Trophoblast cell (in vitro differentiated cells and primary cell): ENCODE results near the gene VAMP1.
"Not testable (repeated sequence)": the region's sequence is repeated elsewhere in the genome, so short reads cannot be mapped to it uniquely, and the experiment has no call there.

Source experiments
- DNase-seq, 2 donors: peaks; one replicate each; pipeline ENCODE4 v3.0.0-alpha.2; 2016
- H2AFZ ChIP-seq: 2 replicates; pipeline ENCODE4 v1.6.1; 2013; ENCODE audit warnings: low read length, moderate library complexity, mild to moderate bottlenecking; ENCODE audit not compliant: insufficient read depth, poor library complexity
- H2AK5ac ChIP-seq: 2 replicates; pipeline ENCODE4 v1.6.1; 2013; ENCODE audit warnings: mild to moderate bottlenecking, low read length
- H2BK120ac ChIP-seq: 2 replicates; pipeline ENCODE4 v1.6.1; 2013; ENCODE audit warnings: low read length, mild to moderate bottlenecking, moderate library complexity; ENCODE audit not compliant: insufficient read depth, poor library complexity
- H2BK12ac ChIP-seq: 2 replicates; pipeline ENCODE4 v1.6.1; 2013; ENCODE audit warnings: mild to moderate bottlenecking, low read length, moderate library complexity
- H2BK5ac ChIP-seq: 2 replicates; pipeline ENCODE4 v1.6.1; 2013; ENCODE audit warnings: low read length, low read depth, moderate library complexity, mild to moderate bottlenecking; ENCODE audit not compliant: poor library complexity
- H3K14ac ChIP-seq: 2 replicates; pipeline ENCODE4 v1.6.1; 2013; ENCODE audit warnings: mild to moderate bottlenecking, low read length
- H3K18ac ChIP-seq: 2 replicates; pipeline ENCODE4 v1.6.1; 2013; ENCODE audit warnings: mild to moderate bottlenecking, low read length
- H3K23ac ChIP-seq: 2 replicates; pipeline ENCODE4 v1.6.1; 2013; ENCODE audit warnings: low read length
- H3K27ac ChIP-seq: 2 replicates; pipeline ENCODE4 v1.5.1; 2013; ENCODE audit warnings: low read depth, mild to moderate bottlenecking, inconsistent platforms, low read length, moderate library complexity
- H3K27me3 ChIP-seq: 2 replicates; pipeline ENCODE4 v1.6.1; 2013; ENCODE audit warnings: inconsistent platforms, mild to moderate bottlenecking, low read length, moderate library complexity; ENCODE audit not compliant: insufficient read depth
- H3K36me3 ChIP-seq, 2 experiments: 1 replicate in 1 of 2; 2 replicates in 1 of 2; pipeline ENCODE4 v1.6.1; 2013; ENCODE audit warnings: low read length in 2 of 2, mild to moderate bottlenecking in 2 of 2, moderate library complexity in 1 of 2; ENCODE audit not compliant: insufficient read depth in 2 of 2, control insufficient read depth in 1 of 2
- H3K4ac ChIP-seq: 2 replicates; pipeline ENCODE4 v1.6.1; 2013; ENCODE audit warnings: low read depth, mild to moderate bottlenecking, low read length, moderate library complexity
- H3K4me1 ChIP-seq, 2 experiments: 1 replicate in 1 of 2; 2 replicates in 1 of 2; pipeline ENCODE4 v1.6.1; 2013; ENCODE audit warnings: low read length in 2 of 2, mild to moderate bottlenecking in 2 of 2, moderate library complexity in 1 of 2; ENCODE audit not compliant: insufficient read depth in 2 of 2, control insufficient read depth in 1 of 2
- H3K4me2 ChIP-seq: 2 replicates; pipeline ENCODE4 v1.6.1; 2013; ENCODE audit warnings: inconsistent platforms, mild to moderate bottlenecking, low read length, moderate library complexity
- H3K4me3 ChIP-seq: 2 replicates; pipeline ENCODE4 v1.5.1; 2013; ENCODE audit warnings: mild to moderate bottlenecking, low read depth, low read length, inconsistent platforms
- H3K79me1 ChIP-seq: one replicate; pipeline ENCODE4 v1.6.1; 2013; ENCODE audit warnings: low read length
- H3K79me2 ChIP-seq: 2 replicates; pipeline ENCODE4 v1.6.1; 2013; ENCODE audit warnings: low read length, mild to moderate bottlenecking; ENCODE audit not compliant: control insufficient read depth, insufficient read depth, poor library complexity
- H3K9ac ChIP-seq: 2 replicates; pipeline ENCODE4 v1.6.1; 2013; ENCODE audit warnings: mild to moderate bottlenecking, low read length
- H3K9me3 ChIP-seq: 2 replicates; pipeline ENCODE4 v1.6.1; 2013; ENCODE audit warnings: low read depth, mild to moderate bottlenecking, control low read depth, inconsistent platforms, low read length; ENCODE audit not compliant: insufficient read depth
- H4K12ac ChIP-seq: 2 replicates; pipeline ENCODE4 v1.6.1; 2013; ENCODE audit warnings: low read depth, mild to moderate bottlenecking, low read length, moderate library complexity
- H4K8ac ChIP-seq: 2 replicates; pipeline ENCODE4 v1.6.1; 2013; ENCODE audit warnings: low read depth, mild to moderate bottlenecking, low read length, moderate library complexity
- H4K91ac ChIP-seq: one replicate; pipeline ENCODE4 v1.6.1; 2013; ENCODE audit warnings: low read depth, mild to moderate bottlenecking, low read length, moderate library complexity
- WGBS: extraction: QIAGEN DNeasy Blood & Tissue Kit; methylation state at CpG from one replicate; pipeline ENCODE4 v1.1.7; 2013; ENCODE audit warnings: missing lambda C conversion rate; ENCODE audit not compliant: insufficient read length, insufficient coverage; ENCODE audit errors: extremely low coverage; 5-methylcytosine and 5-hydroxymethylcytosine counted together

VAMP1 gene

DNA sequence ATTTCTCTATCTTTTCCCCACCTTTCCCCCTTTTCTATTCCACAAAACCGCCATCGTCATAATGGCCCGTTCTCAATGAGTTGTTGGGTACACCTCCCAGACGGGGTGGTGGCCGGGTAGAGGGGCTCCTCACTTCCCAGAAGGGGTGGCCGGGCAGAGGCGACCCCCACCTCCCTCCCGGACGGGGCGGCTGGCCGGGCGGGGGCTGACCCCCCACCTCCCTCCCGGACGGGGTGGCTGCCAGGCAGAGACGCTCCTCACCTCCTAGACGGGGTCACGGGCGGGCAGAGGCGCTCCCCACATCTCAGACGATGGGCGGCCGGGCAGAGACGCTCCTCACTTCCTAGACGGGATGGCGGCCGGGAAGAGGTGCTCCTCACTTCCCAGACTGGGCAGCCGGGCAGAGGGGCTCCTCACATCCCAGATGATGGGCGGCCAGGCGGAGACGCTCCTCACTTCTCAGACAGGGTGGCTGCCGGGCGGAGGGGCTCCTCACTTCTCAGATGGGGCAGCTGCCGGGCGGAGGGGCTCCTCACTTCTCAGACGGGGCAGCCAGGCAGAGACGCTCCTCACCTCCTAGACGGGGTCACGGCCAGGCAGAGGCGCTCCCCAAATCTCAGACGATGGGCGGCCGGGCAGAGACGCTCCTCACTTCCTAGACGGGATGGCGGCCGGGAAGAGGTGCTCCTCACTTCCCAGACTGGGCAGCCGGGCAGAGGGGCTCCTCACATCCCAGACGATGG is 4.9 kb upstream of the VAMP1 start:
- H2BK5ac ChIP-seq, DNase-seq, H4K8ac ChIP-seq, H3K23ac ChIP-seq, H3K9ac ChIP-seq, H3K14ac ChIP-seq, H3K79me2 ChIP-seq, H3K4me3 ChIP-seq, H3K27me3 ChIP-seq, H3K18ac ChIP-seq, H3K4me2 ChIP-seq, H3K27ac ChIP-seq, H3K36me3 ChIP-seq, H3K4ac ChIP-seq, H2AFZ ChIP-seq, H3K9me3 ChIP-seq, H2AK5ac ChIP-seq, H4K12ac ChIP-seq: not testable (repeated sequence)
- Histone ChIP-seq H2BK120ac (peak overlapping the region; percentile 47), H2BK12ac (peak overlapping the region; percentile 63), H4K91ac (peak overlapping the region; percentile 76), H3K79me1 (peaks cover 16% of the 10 kb centered on the region), H3K4me1 (peaks cover 8 to 15% of the 10 kb centered on the region in 2 experiments)
- WGBS, result no CpG with 5 or more reads among the region's 48 CpGs

DNA sequence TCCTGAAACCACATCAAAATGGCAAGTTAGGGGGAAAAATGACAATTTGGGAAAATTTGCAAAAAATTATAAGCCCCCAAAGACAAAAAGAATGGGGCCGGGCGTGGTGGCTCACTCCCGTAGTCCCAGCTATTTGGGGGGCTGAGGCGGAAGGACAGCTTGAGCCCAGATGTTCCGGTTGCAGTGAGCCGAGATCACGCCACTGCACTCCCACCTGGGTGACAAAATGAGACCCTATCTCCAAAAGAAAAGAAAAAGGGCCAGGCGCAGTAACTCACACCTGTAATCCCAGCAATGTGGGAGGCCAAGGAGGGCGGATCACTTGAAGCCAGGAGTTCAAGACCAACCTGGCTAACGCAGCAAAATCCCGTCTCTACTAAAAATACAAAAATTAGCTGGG is 2.0 kb upstream of the VAMP1 start:
- no peak overlapping the region for H2BK12ac ChIP-seq
- H3K9me3 ChIP-seq, result peaks cover under 1% of the 10 kb centered on the region
- peaks cover 7% of the 10 kb centered on the region for H3K79me2 ChIP-seq
- no peaks in the 10 kb centered on the region for H3K27me3 ChIP-seq
- no peak overlapping the region for H3K14ac ChIP-seq
- H3K4me3 ChIP-seq, result no peak overlapping the region
- no peak overlapping the region for H2BK120ac ChIP-seq
- H3K4me2 ChIP-seq, result no peak overlapping the region
- H4K8ac ChIP-seq, result no peak overlapping the region
- H4K91ac ChIP-seq, result no peak overlapping the region
- no peak overlapping the region for H4K12ac ChIP-seq
- no peak overlapping the region for H2BK5ac ChIP-seq
- WGBS, result no CpG with 5 or more reads among the region's 11 CpGs
- H3K4me1 ChIP-seq, result peaks cover 8 to 9% of the 10 kb centered on the region in 2 experiments
- no peak overlapping the region for H3K9ac ChIP-seq
- H3K36me3 ChIP-seq, result no peaks in the 10 kb centered on the region
- H3K27ac ChIP-seq, result no peak overlapping the region
- no peak overlapping the region for H3K18ac ChIP-seq
- H2AFZ ChIP-seq, result no peak overlapping the region
- H3K23ac ChIP-seq, result no peak overlapping the region
- H3K79me1 ChIP-seq, result peaks cover 16% of the 10 kb centered on the region
- no peak for DNase-seq
- no peak overlapping the region for H3K4ac ChIP-seq
- H2AK5ac ChIP-seq, result no peak overlapping the region

DNA sequence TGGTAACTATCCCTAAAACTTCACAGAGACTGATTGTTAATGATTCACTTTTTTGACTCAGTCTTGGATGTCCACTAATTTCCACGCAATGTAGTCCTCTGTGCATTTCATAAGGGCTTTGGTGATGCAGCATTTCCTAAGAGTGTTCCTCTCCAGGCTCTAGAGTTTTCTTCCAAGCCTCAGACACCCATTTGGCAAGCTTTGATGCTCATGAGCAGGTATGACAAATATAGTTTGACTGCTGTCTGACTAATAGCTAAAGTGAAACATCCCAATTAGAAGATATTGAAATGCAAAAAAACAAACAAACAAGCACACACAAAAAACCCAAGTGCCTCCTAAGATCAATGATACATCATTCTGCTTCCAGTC is 1.5 kb upstream of the VAMP1 start:
- no CpG with 5 or more reads among the region's 1 CpG for WGBS

DNA sequence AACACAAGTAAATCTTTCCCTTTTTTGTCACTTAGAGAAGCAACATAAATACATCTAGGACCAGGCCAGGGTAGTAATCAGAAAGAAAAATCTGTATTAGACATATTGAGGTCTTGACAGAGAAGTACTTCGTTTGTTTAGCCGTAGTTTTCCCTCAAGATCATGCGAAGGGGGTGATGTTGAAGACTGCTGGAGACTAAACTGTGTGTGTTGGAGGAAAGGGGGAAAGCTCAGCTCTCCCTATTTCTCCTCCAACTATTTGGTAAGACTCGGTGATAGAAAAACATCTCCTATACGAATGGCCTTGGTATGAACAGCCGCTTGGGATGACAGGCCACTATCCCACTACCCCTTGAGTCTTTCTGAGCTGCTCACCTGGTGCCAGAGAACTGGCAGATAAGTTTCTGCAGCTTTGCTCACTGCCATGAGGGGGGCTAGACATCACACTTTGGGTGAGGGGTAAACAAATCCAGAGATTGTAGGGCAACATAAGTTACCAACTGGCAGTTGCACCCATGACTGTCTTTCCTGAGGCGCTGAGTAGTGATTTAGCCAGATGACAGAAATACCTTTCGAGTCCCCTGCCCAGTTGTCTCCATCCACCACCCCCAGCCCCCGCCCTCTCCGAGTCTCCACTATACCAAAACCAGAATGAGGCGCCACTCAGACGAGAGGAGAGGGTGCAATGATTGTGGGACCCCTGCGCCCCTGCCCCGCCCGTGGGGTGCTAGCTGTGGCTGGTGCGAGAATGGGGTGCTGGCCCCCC is 685 bp downstream of the VAMP1 start:
- H3K14ac ChIP-seq, result peak overlapping the region; percentile 77
- H2BK120ac ChIP-seq, result peak overlapping the region; percentile 21
- peak overlapping the region; percentile 81 for H3K9ac ChIP-seq
- H3K18ac ChIP-seq, result peak overlapping the region; percentile 65
- H3K36me3 ChIP-seq, result peaks cover 4 to 10% of the 10 kb centered on the region in 2 experiments
- peak overlapping the region; percentile 79 for H3K4me2 ChIP-seq
- no peak overlapping the region for H4K12ac ChIP-seq
- DNase-seq, result no peak
- WGBS, result no CpG with 5 or more reads among the region's 16 CpGs
- no peaks in the 10 kb centered on the region for H3K27me3 ChIP-seq
- peak overlapping the region; percentile 29 for H3K27ac ChIP-seq
- no peak overlapping the region for H2BK5ac ChIP-seq
- H2AK5ac ChIP-seq, result peak overlapping the region; percentile 2
- H3K4me3 ChIP-seq, result peak overlapping the region; percentile 76
- H4K91ac ChIP-seq, result peak overlapping the region; percentile 32
- no peaks in the 10 kb centered on the region for H3K9me3 ChIP-seq
- peaks cover 7% of the 10 kb centered on the region for H3K79me2 ChIP-seq
- peak overlapping the region; percentile 51 for H3K4ac ChIP-seq
- H4K8ac ChIP-seq, result no peak overlapping the region
- peak overlapping the region; percentile 76 for H2AFZ ChIP-seq
- no peak overlapping the region for H3K23ac ChIP-seq
- peak overlapping the region; percentile 36 for H2BK12ac ChIP-seq
- peaks cover 5 to 7% of the 10 kb centered on the region in 2 experiments for H3K4me1 ChIP-seq
- peaks cover 9% of the 10 kb centered on the region for H3K79me1 ChIP-seq

More for the DNA sequence above, 1.5 kb upstream of the VAMP1 start:
- no peak overlapping the region for H2BK120ac ChIP-seq
- H3K4me3 ChIP-seq, result no peak overlapping the region
- no peak overlapping the region for H4K8ac ChIP-seq
- peaks cover 13% of the 10 kb centered on the region for H3K79me1 ChIP-seq
- no peaks in the 10 kb centered on the region for H3K9me3 ChIP-seq
- no peak overlapping the region for H4K91ac ChIP-seq
- H3K18ac ChIP-seq, result no peak overlapping the region
- no peak overlapping the region for H2AK5ac ChIP-seq
- no peak overlapping the region for H3K14ac ChIP-seq
- H3K23ac ChIP-seq, result no peak overlapping the region
- H3K36me3 ChIP-seq, result no peaks in the 10 kb centered on the region
- H3K4me2 ChIP-seq, result no peak overlapping the region
- H3K27me3 ChIP-seq, result no peaks in the 10 kb centered on the region
- H3K9ac ChIP-seq, result no peak overlapping the region
- H3K27ac ChIP-seq, result no peak overlapping the region
- DNase-seq, result no peak
- H2AFZ ChIP-seq, result no peak overlapping the region
- peaks cover 7% of the 10 kb centered on the region for H3K79me2 ChIP-seq
- H3K4me1 ChIP-seq, result peaks cover 7 to 8% of the 10 kb centered on the region in 2 experiments
- H3K4ac ChIP-seq, result no peak overlapping the region
- H2BK12ac ChIP-seq, result no peak overlapping the region
- no peak overlapping the region for H2BK5ac ChIP-seq
- no peak overlapping the region for H4K12ac ChIP-seq
